Fibroblast of skin of scalp (primary cell): Measurements from ENCODE around the gene STAB1.
"Not testable (repeated sequence)": the region's sequence is repeated elsewhere in the genome, so short reads cannot be mapped to it uniquely, and the experiment has no call there.

Experiments
- DNase-seq: peaks from one replicate; pipeline ENCODE4 v3.0.0-alpha.2; 2013

The STAB1 gene

GRCh38 chr3:52523386-52524257 lies 28.5 kb downstream of the STAB1 start:
- DNase-seq = no peak

DNA sequence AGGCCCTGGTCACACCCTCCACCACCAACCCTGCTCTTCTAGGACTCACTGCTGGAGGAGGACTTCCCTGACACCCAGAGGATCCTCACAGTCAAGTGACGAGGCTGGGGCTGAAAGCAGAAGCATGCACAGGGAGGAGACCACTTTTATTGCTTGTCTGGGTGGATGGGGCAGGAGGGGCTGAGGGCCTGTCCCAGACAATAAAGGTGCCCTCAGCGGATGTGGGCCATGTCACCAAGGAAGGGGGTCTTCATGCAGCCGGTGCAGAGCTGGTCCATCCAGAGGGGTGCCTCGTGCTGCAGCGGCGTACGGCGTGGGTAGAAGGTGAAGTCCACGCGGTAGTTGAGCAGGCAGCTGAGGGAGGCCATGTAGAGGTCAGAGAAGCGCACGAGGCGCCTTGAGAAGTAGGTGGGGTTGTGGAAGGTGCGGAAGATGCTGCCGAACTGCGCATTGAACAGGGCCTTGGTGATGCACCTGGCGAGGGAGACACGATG lies 29.2 kb downstream of the STAB1 start:
- no peak for DNase-seq

DNA sequence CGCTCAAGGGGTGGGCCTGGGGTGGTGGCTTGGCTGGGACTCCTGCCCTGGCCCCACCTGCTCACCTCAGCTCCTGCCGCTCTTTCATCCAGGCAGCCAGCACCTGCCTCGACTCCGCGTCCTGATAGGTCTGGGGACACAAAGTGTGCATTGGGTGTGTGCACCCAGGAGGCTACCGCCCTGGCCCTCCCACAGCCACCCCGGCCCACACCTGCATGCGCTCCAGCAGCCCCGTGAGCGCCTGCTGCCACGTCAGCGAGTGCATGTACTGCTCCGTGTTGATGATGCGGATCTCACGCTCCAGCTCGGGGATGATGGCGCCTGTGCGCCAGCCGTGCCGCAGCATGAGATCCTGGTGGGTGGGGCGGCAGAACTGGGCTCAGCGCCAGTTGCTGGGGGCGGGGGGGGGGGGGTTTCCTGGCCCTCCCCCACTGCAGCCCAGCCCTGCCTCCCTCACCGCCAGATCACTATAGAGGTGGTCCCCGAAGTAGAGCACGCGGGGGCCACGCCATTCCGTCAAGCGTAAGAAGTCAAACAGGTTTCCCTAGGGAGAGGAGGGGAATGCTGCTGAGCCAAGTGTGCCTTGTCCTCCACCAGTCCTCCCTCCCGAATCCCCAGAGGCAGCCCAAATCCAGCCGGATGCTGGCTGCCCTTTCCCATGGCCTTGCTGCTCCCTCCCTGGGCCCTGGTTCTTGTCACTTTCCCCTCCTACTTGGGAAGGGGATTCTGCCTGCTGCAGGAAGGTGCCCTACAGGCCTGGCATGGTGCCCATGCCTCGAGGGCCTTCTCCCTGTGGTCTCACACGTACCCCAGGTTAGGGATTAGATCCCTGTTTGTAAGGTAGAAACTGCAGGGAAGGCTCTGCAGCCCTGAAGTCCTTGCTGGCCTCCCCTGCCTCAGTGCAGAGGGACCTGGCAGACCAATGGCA lies 29.9 kb downstream of the STAB1 start:
- no peak for DNase-seq

DNA sequence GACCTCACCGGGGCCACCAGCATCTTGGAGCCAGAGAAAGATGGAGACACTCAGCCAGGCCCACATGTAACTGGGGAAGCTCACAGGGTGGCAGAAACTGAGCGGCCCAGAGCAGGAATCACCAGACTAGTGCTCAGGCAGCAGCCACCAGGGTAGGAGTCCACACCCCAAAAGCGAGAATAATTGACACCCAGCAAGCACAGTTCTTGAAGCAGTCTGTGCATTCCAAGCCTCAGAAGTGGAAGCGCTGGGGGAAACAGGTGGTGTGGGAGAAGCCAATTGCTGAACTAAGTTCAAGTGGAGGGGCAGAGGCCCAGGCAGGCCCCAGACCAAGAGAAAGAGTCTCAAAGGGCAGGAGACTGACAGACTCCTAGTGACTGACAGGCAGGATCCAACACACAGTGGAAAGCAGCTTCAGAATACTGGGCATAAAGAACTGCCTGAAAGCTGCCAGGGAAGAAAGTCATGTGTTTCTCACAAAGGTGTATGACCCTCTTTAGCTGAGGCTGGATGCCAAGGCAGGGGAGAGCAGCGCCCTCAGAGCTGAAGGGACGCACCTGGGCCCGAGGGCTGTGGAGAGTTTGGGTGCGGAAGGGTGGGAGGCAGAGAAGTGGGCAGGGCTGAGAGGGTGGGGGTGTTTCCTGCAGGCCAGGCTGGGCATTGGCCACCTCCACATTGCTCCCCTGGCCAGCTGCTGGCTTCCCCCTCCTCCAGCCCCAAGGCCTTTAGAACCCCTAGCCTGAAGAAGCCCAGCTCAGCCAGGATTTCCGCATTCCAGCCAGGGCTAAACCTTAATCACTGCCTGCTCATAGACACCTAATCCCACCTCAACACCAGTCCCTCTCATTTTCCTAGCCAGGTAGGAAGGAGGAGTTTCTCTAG lies 30.8 kb downstream of the STAB1 start:
- DNase-seq = no peak

GRCh38 chr3:52526671-52527038 lies 31.5 kb downstream of the STAB1 start:
- DNase-seq = not testable (repeated sequence)

DNA sequence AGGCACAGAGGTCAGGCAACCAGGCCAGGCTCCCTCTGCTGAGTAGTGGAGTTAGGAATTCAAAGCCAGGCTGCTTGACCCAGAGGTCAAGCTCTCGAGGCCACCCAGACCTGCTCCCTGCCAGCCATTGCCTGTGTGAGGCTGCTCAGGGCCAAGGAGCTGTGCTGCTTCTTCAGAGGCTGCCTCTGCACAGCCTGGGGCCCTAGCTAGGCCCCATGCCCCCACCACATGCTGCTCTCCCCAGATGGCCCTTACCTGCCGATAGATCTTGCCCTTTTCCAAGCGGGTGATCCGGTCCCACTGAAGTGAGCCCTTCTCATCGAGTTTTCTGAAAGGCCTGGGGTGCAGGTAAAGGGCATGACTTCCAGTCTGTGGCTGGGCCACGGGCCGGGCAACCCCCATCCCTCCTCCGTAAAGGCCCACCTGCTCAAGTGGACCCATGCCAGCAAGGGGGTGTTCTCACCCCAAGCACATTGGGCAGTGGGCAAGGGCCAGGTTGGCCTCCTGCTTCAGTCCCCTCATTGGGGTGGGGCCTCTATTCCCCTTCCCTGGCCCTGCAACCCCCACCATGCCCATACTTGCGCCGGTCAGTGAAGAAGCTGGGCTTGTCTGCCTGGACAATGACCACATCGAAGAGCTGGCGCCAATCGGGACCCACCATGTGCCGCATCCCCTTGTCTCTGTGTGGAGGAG lies 32.0 kb downstream of the STAB1 start:
- DNase-seq = no peak

DNA sequence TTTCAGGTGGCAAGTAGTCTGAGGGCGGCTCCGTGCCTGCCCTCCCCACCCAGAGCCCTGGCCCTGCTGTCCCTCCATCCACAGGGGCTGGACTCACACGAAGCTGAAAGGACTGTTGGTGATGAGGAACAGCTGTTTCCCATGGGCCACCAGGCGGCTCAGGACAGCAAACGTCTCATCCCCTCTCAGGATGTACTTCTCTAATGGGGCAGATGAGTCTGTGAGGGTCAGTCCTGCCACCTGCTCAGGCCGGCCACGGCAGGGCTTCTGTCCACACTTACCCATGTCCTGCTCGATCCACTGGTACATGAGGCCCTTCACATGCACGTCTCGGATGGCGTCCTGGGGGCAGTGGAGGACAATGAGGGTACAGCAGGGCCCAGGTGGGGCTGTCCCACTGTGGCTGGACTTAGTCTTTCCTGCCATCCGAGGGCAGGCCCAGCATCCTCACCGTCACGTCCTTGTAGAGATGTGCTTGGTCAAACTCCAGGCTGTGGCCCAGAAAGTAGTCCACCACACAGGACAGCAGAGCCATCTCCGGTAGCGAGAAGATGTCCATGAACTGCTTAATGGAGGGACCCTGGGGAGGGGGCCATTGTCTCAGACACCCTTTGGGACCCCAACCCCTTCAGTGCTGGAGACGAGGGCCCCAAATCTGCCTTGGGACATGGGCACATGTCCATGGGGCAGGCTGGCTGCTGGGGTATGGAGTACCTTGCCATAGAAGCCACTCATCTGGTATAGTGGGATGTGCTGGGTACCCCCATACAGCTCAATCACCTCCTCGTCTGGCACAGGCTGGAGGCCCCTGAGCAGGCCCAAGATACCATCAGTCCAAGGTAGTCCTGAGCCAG lies 32.8 kb downstream of the STAB1 start:
- no peak for DNase-seq

GRCh38 chr3:52528586-52529375 lies 33.6 kb downstream of the STAB1 start:
- DNase-seq = no peak

- no peak for DNase-seq
Observed at GRCh38 chr3:52529376-52530333, 34.5 kb downstream of the STAB1 start.

DNA sequence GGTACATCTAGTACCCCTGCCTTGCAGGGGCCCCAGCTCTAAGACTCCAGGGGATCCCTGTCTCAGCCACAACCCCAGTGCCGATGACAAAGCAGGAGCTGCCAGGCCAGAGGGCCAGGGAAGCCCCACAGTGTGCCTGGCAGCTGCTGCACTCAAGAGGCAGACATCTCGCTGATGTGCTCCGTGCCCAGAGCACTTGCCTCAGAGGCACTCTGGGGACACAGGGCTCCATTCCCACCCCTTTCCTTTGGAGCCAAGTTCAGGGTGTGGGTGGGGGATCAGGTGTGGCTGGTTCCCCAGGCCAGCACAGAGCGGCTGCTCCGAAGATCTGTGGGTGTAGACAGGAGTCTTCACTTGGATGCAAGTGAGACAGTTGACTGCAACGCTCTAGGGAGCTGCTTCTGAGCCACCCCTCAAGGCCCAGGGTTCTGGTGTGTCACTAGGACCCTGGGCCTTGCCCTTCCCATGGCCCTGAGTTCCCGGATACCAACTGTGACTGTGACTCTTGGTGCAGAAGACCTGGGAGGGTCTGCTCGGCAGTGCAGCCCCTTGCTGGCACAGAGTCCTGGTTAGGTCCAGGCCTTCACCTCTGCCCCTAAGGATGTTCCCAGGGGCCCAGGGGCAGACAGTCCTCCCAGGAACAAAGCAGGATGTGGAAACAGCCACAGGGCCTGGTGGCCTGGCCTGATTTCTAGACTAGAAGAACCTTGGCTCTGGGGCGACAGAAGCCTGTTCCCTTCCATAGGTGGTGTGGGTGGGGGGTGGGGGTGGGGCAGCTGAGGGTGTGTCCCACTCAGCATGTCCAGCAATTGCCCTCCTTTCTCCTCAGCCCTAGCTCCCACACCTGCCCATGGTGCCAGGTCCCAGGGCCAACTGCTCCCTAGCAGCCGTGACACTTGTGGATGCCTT lies 36.0 kb downstream of the STAB1 start:
- no peak for DNase-seq

DNA sequence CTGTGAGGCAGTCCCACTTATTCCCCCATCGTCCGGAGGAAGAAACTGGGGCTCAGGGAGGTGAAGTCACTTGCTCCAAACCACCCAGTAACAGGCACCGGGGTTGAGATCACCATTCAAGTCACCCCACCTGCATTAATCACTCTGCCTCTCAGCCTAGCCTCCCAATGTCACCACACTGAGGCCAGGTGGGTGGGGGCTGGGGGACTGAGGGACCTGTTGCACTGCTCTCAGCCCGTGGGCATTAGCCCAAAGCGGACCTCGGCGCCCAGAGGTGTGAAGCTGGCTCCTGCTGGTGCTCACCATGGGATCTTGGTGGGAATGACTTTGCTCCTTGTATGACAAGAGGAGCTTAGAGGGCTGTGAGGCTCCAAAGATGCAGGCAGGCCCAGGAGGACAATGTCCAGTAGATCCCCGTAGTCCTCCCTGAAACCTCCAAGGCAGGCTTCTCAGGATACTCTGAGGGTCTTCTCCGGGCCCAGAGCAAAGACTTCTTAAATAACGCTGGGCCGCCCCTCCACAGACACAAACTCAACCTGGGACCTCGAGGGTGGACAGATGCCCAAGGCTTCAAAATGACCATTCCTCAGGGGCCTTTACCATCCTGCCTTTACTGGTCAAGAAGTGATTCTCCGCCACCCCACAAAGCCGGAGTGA lies 36.9 kb downstream of the STAB1 start:
- no peak for DNase-seq

DNA sequence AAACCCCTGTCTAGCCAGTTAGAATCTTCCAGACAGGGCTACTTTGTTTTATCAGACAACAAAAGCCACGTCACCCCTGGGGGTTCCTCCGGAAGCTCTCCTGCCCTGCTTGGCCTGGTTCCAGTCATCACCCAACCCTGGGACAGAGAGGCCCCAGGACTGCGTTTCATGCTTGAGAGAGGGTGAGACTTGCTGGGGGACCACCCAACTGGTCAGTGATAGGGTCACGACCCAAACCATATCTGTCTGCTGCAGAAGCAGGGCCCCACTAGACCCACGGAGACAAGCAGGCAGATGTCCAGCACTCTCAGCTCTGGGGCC lies 37.3 kb downstream of the STAB1 start:
- peak; percentile 62 for DNase-seq

GRCh38 chr3:52532838-52533622 lies 37.9 kb downstream of the STAB1 start:
- DNase-seq = peak; percentile 8

DNA sequence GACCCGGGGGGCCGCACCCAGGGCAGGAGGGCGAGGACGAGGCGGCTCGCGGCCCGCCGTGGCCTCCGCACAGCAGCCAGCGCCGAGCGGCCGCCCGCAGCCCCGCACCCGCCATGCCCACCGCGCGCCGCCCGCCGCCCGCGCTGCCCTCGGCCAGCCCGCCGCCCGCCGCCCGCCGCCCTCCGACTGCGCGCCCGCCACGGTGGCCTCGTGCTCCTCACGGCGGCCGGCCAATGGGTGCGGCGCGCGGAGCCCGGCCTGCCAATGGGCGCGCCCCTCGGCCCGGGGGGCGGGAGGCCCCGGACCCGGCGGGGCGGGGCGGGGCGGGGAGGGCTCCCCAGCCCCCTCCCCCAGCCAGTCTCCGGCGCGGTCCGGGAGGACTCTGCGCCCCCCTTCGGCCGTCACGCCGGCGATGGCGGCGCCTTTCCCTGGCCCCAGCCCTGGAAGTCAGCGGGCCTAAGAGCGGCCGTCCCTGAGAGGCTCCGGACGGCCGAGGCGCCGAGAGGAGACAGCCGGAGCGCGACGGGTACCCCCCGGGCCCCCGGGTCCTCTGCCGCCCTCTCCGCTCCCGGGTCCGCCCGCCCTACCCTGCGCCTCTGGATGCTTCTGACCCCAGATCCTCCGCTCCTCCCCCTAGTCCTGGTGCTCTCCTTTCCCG lies 38.6 kb downstream of the STAB1 start, which contains the start of gene NT5DC2:
TSS of gene NT5DC2 (minus strand) at position 235 of the 658 bp plus-strand sequence. CDS start at position 115, 120 bp downstream.
- DNase-seq = peak; percentile 88
